ENCODE measurements around the gene PVALB. TPM values are rescaled to one million over a fixed set of nuclear protein-coding genes. Genes with fewer than 3 reads are reported as not detected.

Gene PVALB
- total RNA-seq, 4 donors from 2014 or later = not detected

DNA sequence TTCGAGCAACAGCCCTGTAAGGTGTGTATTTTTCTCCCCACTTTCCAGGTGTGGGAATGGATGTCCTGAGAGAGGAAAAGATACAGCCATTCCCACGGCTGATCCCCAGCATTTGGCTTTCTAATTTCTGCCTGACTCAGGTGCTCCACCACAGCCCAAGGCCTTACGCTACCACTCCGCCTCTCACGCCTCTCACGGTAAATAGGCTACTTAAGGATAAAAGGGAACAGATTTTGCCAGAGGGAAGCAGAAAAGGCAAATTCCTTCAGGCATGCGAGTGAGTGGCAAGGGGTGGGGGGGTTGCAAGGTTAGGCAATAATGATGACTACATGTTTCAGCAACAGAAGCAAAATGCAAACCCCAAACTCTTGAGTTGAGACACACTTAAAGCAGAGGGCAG, 9.2 kb downstream of the PVALB start:
- WGBS, 2 donors = 56 to 78% methylated on average over 4 to 7 of the region's 7 CpGs
- H3K9me3 ChIP-seq = no peaks in the 10 kb centered on the region
- TF ChIP-seq, protein P1, sequence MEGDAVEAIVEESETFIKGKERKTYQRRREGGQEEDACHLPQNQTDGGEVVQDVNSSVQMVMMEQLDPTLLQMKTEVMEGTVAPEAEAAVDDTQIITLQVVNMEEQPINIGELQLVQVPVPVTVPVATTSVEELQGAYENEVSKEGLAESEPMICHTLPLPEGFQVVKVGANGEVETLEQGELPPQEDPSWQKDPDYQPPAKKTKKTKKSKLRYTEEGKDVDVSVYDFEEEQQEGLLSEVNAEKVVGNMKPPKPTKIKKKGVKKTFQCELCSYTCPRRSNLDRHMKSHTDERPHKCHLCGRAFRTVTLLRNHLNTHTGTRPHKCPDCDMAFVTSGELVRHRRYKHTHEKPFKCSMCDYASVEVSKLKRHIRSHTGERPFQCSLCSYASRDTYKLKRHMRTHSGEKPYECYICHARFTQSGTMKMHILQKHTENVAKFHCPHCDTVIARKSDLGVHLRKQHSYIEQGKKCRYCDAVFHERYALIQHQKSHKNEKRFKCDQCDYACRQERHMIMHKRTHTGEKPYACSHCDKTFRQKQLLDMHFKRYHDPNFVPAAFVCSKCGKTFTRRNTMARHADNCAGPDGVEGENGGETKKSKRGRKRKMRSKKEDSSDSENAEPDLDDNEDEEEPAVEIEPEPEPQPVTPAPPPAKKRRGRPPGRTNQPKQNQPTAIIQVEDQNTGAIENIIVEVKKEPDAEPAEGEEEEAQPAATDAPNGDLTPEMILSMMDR (IDR thresholded peaks at IDR 0.05) = no peak
- TF ChIP-seq POLR2A (IDR thresholded peaks at IDR 0.05) = no peak
- no peak overlapping the region for H3K27ac ChIP-seq
- peaks cover 0 to 61% (median 0%) of the 10 kb centered on the region in 4 donors for H3K27me3 ChIP-seq
- DNase-seq = no peak
- intact Hi-C loops (cut with DNase I) = no loop called here
- H3K36me3 ChIP-seq = no peaks in the 10 kb centered on the region
- H3K4me1 ChIP-seq = no peaks in the 10 kb centered on the region
- no peak overlapping the region for H3K4me3 ChIP-seq

DNA sequence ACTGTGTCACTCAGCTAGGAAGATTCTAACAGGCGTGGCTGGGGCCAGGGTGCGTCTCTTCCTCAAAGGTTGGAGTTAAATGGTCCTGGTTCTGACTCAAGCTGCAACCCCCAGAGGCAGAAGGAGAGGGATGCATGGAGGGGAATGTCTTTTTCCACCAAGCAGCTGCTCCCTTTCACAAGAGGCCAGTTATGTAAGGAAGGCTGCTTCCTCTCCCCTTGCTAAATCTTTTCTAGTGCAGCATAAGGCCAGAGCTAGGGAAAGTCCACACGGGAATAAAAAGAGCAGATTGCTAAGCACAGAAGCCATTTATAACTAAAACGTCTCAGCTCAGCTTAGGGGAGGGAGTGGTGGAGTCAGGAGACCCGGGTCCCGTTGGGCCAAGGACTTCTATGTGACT, 10.0 kb downstream of the PVALB start:
- no peaks in the 10 kb centered on the region for H3K36me3 ChIP-seq
- no peaks in the 10 kb centered on the region for H3K4me1 ChIP-seq
- no peak for DNase-seq
- 47 to 51% methylated on average over 6 of the region's 6 CpGs for WGBS, 2 donors
- peaks cover 0 to 57% (median 0%) of the 10 kb centered on the region in 4 donors for H3K27me3 ChIP-seq
- intact Hi-C loops (cut with DNase I) = no loop called here
- H3K9me3 ChIP-seq = no peaks in the 10 kb centered on the region
- no peak overlapping the region for H3K27ac ChIP-seq
- H3K4me3 ChIP-seq = no peak overlapping the region
- TF ChIP-seq, protein P1 (IDR thresholded peaks at IDR 0.05) = no peak
- no peak for TF ChIP-seq POLR2A (IDR thresholded peaks at IDR 0.05)

DNA sequence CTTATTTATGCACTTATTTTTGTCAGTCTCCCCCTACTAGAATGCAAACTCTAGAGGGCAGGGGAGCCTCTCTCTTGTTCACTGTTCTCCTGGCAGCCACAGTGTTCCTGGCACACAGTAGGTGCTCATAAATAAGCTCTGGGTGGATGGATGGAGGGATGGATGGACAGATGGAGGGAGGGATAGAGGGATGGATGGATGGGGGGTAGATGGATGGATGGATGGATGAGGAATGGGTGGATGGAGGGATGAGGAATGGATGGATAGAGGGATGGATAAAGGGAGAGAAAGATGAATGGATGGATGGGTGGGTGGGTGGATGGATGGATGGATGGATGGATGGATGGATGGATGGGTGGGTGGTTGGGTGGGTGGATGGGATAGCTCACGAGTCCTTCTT, 13.5 kb downstream of the PVALB start:
- TF ChIP-seq, protein P1 (IDR thresholded peaks at IDR 0.05) = no peak
- no peak for TF ChIP-seq POLR2A (IDR thresholded peaks at IDR 0.05)
- Histone ChIP-seq H3K27ac (no peak overlapping the region), H3K36me3 (no peaks in the 10 kb centered on the region), H3K4me3 (no peak overlapping the region), H3K9me3 (no peaks in the 10 kb centered on the region), H3K4me1 (no peaks in the 10 kb centered on the region), H3K27me3 (peaks cover 0 to 67% (median 0%) of the 10 kb centered on the region in 4 donors)
- intact Hi-C loops (cut with DNase I) = no loop called here
- no peak for DNase-seq
- whole genome bisulfite sequencing, 2 donors = 43 to 58% methylated on average over 1 of the region's 1 CpG

DNA sequence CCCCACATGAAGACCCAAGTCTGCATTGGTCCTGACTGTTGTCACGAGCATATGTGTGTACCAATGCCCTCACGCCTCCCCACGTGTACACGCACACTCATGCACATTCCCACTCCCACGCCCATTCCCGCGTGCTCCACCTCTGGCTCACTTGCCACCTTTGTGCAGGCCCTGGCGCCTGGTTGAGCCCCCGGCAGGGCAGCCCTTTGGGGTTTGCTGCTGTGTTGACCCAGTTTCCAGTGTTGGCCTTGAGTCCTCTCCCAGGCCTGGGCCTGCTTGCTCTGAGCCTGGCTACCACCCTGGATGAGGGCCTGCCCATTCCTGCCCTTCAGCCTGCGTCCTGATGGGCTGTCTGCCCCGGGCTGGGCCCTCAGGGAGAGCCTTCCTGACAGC, 18.2 kb downstream of the PVALB start:
- intact Hi-C loops (cut with DNase I) = no loop called here
- 57 to 76% methylated on average over 3 to 8 of the region's 11 CpGs for WGBS, 2 donors

DNA sequence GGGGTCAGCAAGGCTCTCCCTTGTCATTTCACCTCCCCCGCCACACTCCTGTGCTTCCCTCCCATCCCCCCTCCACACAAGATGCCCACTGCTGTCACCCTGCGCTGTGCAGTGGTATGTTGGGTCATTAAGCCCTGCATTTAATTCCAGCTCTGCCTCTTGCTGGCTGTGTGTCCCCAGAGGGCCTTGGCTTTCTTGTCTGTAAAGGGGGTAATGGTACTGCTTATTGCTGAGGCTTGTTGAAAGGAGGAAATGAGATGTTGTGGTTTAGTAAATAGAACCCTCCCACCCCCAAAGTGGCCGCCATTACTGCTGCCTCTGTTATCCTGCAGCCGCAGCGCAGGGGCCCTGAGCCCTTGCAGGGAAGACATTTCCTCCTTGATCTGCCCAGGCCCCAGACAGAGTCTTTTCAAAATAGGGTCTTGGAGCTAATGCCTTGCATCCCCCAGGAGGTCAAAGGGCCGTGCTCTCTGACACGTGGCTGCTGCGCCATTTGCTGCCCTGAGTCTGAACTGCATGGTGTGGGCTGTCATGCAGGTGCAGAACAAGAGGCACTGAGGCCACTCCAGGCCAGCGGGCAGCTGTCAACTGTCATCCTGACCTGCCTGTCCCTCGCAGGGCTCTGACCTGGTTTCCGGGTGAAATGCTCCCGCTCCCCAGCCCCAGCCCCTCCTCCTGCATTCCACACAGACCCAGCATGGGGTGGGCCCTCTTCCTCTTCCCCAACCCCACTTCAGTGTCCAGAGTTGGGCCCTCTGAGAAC, 18.7 kb downstream of the PVALB start:
- H3K27me3 ChIP-seq = peaks cover 0 to 50% (median 0%) of the 10 kb centered on the region in 4 donors
- 60 to 93% methylated on average over 1 to 8 of the region's 12 CpGs for WGBS, 2 donors
- TF ChIP-seq POLR2A (IDR thresholded peaks at IDR 0.05) = no peak
- TF ChIP-seq, protein P1 (IDR thresholded peaks at IDR 0.05) = no peak

More for the DNA sequence above, 18.2 kb downstream of the PVALB start:
- no peaks in the 10 kb centered on the region for H3K4me1 ChIP-seq
- H3K27me3 ChIP-seq = peaks cover 0 to 55% (median 0%) of the 10 kb centered on the region in 4 donors
- H3K36me3 ChIP-seq = no peaks in the 10 kb centered on the region
- no peak overlapping the region for H3K27ac ChIP-seq
- no peaks in the 10 kb centered on the region for H3K9me3 ChIP-seq
- TF ChIP-seq POLR2A (IDR thresholded peaks at IDR 0.05) = no peak
- TF ChIP-seq, protein P1 (IDR thresholded peaks at IDR 0.05) = no peak
- no peak overlapping the region for H3K4me3 ChIP-seq
- DNase-seq = no peak

More for the DNA sequence above, 18.7 kb downstream of the PVALB start:
- no peak for DNase-seq
- Histone ChIP-seq H3K9me3 (no peaks in the 10 kb centered on the region), H3K36me3 (no peaks in the 10 kb centered on the region), H3K4me3 (no peak overlapping the region), H3K27ac (no peak overlapping the region), H3K4me1 (no peaks in the 10 kb centered on the region)
- intact Hi-C loops (cut with DNase I) = no loop called here
